HepG2 (cell line): ENCODE measurements around the gene MSL3B.

Source experiments
- CBX2 ChIP-seq, 2 experiments: fragments of 200-600 bp in 1 of 2; sonication (generic); formaldehyde crosslinking in 1 of 2; IDR thresholded peaks; 2 replicates each; pipeline versions ENCODE4 v1.7.0 to v1.8.1; 2018 to 2022; ENCODE audit warnings: low read depth in 2 of 2, low read length in 1 of 2, mild to moderate bottlenecking in 1 of 2, missing genetic modification reagents in 1 of 2
- FOXO1 ChIP-seq: sonication (generic); formaldehyde crosslinking; IDR thresholded peaks from 2 replicates; pipeline ENCODE4 v1.4.0; 2020; ENCODE audit warnings: missing genetic modification reagents
- HNRNPK ChIP-seq: fragments of 200-400 bp; formaldehyde crosslinking; IDR thresholded peaks from 2 replicates; pipeline ENCODE4 v1.6.1; 2018; ENCODE audit warnings: low read length, low read depth, moderate library complexity, mild to moderate bottlenecking; ENCODE audit not compliant: poor library complexity, severe bottlenecking
- PPARG ChIP-seq: conservative IDR thresholded peaks from 2 replicates; pipeline ENCODE4 v1.6.1; 2016; ENCODE audit warnings: missing biosample characterization, missing genetic modification reagents
- RAD21 ChIP-seq: fragments of 450-650 bp; formaldehyde crosslinking; IDR thresholded peaks from 2 replicates; pipeline ENCODE4 v1.5.0; 2020; ENCODE audit warnings: mild to moderate bottlenecking
- RFX5 ChIP-seq: IDR thresholded peaks from 2 replicates; pipeline ENCODE4 v1.6.1; 2011; ENCODE audit warnings: low read depth, low read length, improper control_type of control experiment
- RNF2 ChIP-seq: fragments of 450-650 bp; conservative IDR thresholded peaks from 2 replicates; pipeline ENCODE4 v1.6.1; 2016; ENCODE audit warnings: low read depth
- SMYD3 ChIP-seq: sonication (generic); formaldehyde crosslinking; IDR thresholded peaks from 2 replicates; pipeline ENCODE4 v1.8.1; 2023; ENCODE audit warnings: mild to moderate bottlenecking, missing genetic modification reagents
- TCF12 ChIP-seq, 2 experiments: fragments of 450-650 bp in 1 of 2; sonication (generic) in 1 of 2; formaldehyde crosslinking in 1 of 2; IDR thresholded peaks; 2 replicates each; pipeline versions ENCODE4 v1.6.1 to v1.8.0; 2017 to 2022; ENCODE audit warnings: antibody characterized with exemption in 1 of 2, mild to moderate bottlenecking in 1 of 2, missing genetic modification reagents in 1 of 2, moderate library complexity in 1 of 2
- XBP1 ChIP-seq: sonication (generic); formaldehyde crosslinking; IDR thresholded peaks from 2 replicates; pipeline ENCODE4 v1.5.0; 2020; ENCODE audit warnings: missing genetic modification reagents
- ZFP82 ChIP-seq: sonication (generic); formaldehyde crosslinking; IDR thresholded peaks from 2 replicates; pipeline ENCODE4 v1.5.1; 2020; ENCODE audit warnings: mild to moderate bottlenecking, missing genetic modification reagents, borderline replicate concordance
- ZNF143 ChIP-seq: sonication (generic); formaldehyde crosslinking; IDR thresholded peaks from 2 replicates; pipeline ENCODE4 v1.4.0; 2020; ENCODE audit warnings: missing genetic modification reagents
- ZNF205 ChIP-seq: IDR thresholded peaks from 2 replicates; pipeline ENCODE4 v1.6.1; 2018; ENCODE audit warnings: missing biosample characterization, missing genetic modification reagents
- ZNF350 ChIP-seq: sonication (generic); formaldehyde crosslinking; IDR thresholded peaks from 2 replicates; pipeline ENCODE4 v1.4.0; 2020; ENCODE audit warnings: mild to moderate bottlenecking, low read depth, missing genetic modification reagents, borderline replicate concordance
- ZNF709 ChIP-seq: sonication (generic); formaldehyde crosslinking; IDR thresholded peaks from 2 replicates; pipeline ENCODE4 v1.5.0; 2020; ENCODE audit warnings: mild to moderate bottlenecking, missing genetic modification reagents
- ZNF839 ChIP-seq: sonication (generic); formaldehyde crosslinking; IDR thresholded peaks from 2 replicates; pipeline ENCODE4 v1.4.0; 2020; ENCODE audit warnings: missing genetic modification reagents, mild to moderate bottlenecking, borderline replicate concordance
- ZNF841 ChIP-seq: sonication (generic); formaldehyde crosslinking; IDR thresholded peaks from 2 replicates; pipeline ENCODE4 v1.8.1; 2023; ENCODE audit warnings: missing genetic modification reagents, borderline replicate concordance
- ZNF850 ChIP-seq: sonication (generic); formaldehyde crosslinking; conservative IDR thresholded peaks from 2 replicates; pipeline ENCODE4 v1.9.0; 2021; ENCODE audit warnings: mild to moderate bottlenecking, missing genetic modification reagents
- TF ChIP-seq, protein P1 (sequence below): IDR thresholded peaks from 2 replicates; pipeline ENCODE4 v1.6.1; 2016; ENCODE audit warnings: low read depth, control low read depth
- TF ChIP-seq, protein P2 (sequence below): sonication (generic); formaldehyde crosslinking; IDR thresholded peaks from 2 replicates; pipeline ENCODE4 v1.4.0; 2020; ENCODE audit warnings: missing genetic modification reagents
- TF ChIP-seq, protein P3 (sequence below): sonication (generic); formaldehyde crosslinking; IDR thresholded peaks from 2 replicates; pipeline ENCODE4 v1.8.1; 2022; ENCODE audit warnings: mild to moderate bottlenecking, missing genetic modification reagents
- TF ChIP-seq, protein P4 (sequence below): sonication (generic); formaldehyde crosslinking; IDR thresholded peaks from 2 replicates; pipeline ENCODE4 v1.8.0; 2022; ENCODE audit warnings: low read depth, missing genetic modification reagents
- TF ChIP-seq, protein P5 (sequence below): sonication (generic); formaldehyde crosslinking; IDR thresholded peaks from 2 replicates; pipeline ENCODE4 v1.5.0; 2020; ENCODE audit warnings: missing genetic modification reagents

The MSL3B gene

DNA sequence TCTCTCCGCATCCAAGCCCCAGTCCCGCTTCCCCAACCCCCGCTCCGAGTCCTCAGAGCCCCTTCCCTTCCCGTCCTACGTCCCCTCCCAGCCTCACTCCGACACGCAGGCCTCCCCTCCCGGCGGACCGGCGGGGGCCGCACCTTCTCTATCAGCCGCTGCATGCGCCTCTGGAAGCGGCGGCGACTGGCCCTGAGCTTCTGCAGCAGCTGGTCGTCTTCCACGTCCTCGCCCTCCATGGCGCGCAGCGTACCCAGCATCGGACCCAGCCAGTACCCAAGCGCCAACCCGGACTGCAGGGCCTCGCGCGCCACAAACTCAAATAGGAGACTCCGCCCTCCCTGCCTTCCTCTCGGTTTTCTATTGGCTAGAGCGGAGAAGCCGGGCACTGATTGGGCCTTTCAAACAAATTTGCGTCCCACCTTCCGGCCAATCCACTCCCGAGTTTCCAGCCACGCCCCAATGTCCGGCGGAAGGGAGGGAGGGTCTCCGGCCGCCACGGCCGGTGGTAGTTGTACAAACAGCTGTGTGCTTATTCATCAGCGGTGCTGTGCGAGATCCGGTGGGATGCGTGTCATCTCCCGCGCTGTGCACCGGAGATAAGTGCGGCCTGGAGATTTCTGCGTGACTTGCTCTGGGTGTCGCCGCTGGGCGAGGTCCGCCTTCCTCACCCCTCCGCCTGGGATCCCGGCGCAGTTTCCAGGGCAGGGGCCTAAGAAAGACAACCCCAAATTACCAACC, 13.8 kb downstream of the MSL3B start, which contains the start of gene HJURP (continued):
- TF ChIP-seq ZNF841 (peak; percentile 81; the same call in 1 of the 2 replicates), SMYD3 (CRISPR knock-in tag) (peak; percentile 99), ZNF839 (no peak), TCF12 (IDR thresholded peaks at IDR 0.05) (no peak), TCF12 (CRISPR knock-in tag; IDR thresholded peaks at IDR 0.05) (peak; percentile 44; the same call in 1 of the 2 replicates), HNRNPK (peak; percentile 78), XBP1 (CRISPR knock-in tag) (no peak), ZNF205 (CRISPR knock-in tag) (peak; percentile 53; the same call in 1 of the 2 replicates), ZNF709 (peak; percentile 80), RFX5 (0 out of 2 replicates have a peak, but pooled peaks have one; percentile 5), ZNF850 (CRISPR knock-in tag) (no peak), PPARG (peak; percentile 37; the same call in 1 of the 2 replicates), ZNF350 (CRISPR knock-in tag) (peak; percentile 65; the same call in 1 of the 2 replicates), FOXO1 (CRISPR knock-in tag) (peak; percentile 53), RAD21 (CRISPR knock-in tag) (no peak), RNF2 (peak; percentile 71; the same call in 1 of the 2 replicates), ZNF143 (CRISPR knock-in tag) (0 out of 2 replicates have a peak, but pooled peaks have one; percentile 2), ZFP82 (CRISPR knock-in tag) (no peak), CBX2 (IDR thresholded peaks at IDR 0.05; ENCODE audit: low read depth, low read length) (no peak), CBX2 (CRISPR knock-in tag; IDR thresholded peaks at IDR 0.05; ENCODE audit: low read depth) (no peak)
- TF ChIP-seq, protein P1, sequence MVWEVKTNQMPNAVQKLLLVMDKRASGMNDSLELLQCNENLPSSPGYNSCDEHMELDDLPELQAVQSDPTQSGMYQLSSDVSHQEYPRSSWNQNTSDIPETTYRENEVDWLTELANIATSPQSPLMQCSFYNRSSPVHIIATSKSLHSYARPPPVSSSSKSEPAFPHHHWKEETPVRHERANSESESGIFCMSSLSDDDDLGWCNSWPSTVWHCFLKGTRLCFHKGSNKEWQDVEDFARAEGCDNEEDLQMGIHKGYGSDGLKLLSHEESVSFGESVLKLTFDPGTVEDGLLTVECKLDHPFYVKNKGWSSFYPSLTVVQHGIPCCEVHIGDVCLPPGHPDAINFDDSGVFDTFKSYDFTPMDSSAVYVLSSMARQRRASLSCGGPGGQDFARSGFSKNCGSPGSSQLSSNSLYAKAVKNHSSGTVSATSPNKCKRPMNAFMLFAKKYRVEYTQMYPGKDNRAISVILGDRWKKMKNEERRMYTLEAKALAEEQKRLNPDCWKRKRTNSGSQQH (CRISPR knock-in tag): peak; percentile 59; the same call in 1 of the 2 replicates
- TF ChIP-seq, protein P2, sequence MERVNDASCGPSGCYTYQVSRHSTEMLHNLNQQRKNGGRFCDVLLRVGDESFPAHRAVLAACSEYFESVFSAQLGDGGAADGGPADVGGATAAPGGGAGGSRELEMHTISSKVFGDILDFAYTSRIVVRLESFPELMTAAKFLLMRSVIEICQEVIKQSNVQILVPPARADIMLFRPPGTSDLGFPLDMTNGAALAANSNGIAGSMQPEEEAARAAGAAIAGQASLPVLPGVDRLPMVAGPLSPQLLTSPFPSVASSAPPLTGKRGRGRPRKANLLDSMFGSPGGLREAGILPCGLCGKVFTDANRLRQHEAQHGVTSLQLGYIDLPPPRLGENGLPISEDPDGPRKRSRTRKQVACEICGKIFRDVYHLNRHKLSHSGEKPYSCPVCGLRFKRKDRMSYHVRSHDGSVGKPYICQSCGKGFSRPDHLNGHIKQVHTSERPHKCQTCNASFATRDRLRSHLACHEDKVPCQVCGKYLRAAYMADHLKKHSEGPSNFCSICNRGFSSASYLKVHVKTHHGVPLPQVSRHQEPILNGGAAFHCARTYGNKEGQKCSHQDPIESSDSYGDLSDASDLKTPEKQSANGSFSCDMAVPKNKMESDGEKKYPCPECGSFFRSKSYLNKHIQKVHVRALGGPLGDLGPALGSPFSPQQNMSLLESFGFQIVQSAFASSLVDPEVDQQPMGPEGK (CRISPR knock-in tag): no peak; the same call in 1 of the 2 replicates
- TF ChIP-seq, protein P3, sequence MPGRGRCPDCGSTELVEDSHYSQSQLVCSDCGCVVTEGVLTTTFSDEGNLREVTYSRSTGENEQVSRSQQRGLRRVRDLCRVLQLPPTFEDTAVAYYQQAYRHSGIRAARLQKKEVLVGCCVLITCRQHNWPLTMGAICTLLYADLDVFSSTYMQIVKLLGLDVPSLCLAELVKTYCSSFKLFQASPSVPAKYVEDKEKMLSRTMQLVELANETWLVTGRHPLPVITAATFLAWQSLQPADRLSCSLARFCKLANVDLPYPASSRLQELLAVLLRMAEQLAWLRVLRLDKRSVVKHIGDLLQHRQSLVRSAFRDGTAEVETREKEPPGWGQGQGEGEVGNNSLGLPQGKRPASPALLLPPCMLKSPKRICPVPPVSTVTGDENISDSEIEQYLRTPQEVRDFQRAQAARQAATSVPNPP (CRISPR knock-in tag): peak; percentile 92
- TF ChIP-seq, protein P4, sequence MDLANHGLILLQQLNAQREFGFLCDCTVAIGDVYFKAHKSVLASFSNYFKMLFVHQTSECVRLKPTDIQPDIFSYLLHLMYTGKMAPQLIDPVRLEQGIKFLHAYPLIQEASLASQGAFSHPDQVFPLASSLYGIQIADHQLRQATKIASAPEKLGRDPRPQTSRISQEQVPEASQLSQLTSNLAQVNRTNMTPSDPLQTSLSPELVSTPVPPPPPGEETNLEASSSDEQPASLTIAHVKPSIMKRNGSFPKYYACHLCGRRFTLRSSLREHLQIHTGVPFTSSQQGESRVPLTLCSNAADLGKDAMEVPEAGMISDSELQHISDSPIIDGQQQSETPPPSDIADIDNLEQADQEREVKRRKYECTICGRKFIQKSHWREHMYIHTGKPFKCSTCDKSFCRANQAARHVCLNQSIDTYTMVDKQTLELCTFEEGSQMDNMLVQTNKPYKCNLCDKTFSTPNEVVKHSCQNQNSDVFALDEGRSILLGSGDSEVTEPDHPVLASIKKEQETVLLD (CRISPR knock-in tag): peak; percentile 93
- TF ChIP-seq, protein P5, sequence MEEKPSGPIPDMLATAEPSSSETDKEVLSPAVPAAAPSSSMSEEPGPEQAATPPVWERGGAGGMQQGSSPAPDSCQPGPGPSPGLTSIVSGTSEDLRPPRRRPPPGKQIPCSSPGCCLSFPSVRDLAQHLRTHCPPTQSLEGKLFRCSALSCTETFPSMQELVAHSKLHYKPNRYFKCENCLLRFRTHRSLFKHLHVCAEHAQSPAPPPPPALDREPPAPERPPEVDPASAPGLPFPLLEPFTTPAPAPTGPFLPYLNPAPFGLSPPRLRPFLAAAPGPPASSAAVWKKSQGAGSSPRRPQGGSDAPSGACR (CRISPR knock-in tag): no peak
